Measurements from ENCODE around the gene ASB2. TPM values are rescaled to one million over a fixed set of nuclear protein-coding genes. Genes with fewer than 3 reads are reported as not detected.

The ASB2 gene
- total RNA-seq, 1 experiment from 2014 or later = 0.35 TPM

DNA sequence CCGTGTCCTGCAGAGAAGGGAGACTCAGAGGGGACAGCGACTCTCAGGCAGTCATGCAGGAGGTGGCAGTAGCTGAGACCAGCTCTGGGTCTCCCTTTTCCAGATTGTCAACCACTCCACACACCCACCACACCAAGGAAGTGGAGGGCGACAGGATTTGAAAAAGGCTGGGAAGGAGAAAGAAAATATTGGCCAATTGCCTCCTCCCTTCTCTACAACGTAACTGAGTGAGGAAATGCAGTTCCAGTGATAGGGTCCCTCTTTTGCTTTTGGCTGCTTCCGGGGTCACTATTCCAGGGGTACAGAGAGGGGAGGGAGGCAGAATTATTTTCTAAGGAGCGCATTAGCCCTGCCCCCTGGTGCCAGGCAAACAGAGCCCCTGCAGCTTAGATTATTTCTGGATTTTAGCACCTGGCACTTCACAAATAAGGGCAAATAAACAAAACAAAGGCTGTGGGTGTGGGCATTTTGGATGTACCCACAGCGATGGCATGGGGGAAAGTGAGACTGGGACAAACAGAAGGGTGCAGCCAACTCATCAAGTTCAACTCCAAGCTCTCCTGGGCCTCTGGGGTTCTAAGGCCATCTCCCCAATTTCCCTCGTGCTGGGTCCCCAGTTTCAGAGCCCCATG, 20.4 kb downstream of the ASB2 start:
- Histone ChIP-seq H3K4me2 (ENCODE audit: insufficient read depth, insufficient read length, low read length) (no peak overlapping the region), H3K9ac (ENCODE audit: extremely low read depth, insufficient read length, low read length) (no peak overlapping the region), H4K91ac (ENCODE audit: insufficient read length, low read depth, low read length) (no peak overlapping the region), H3K4me1 (ENCODE audit: insufficient read depth, low read length) (no peaks in the 10 kb centered on the region; the same call in 1 of the 2 replicates), H3K14ac (ENCODE audit: insufficient read depth, low read length) (no peak overlapping the region), H3K18ac (ENCODE audit: insufficient read length, low read depth, low read length) (no peak overlapping the region), H2BK5ac (ENCODE audit: insufficient read length, low read length) (no peak overlapping the region), H3K23ac (ENCODE audit: insufficient read length, low read depth, low read length) (no peak overlapping the region), H2BK15ac (ENCODE audit: low read depth, low read length) (no peak overlapping the region), H4K8ac (replicated peaks; ENCODE audit: insufficient read length, low read depth, low read length) (no peak overlapping the region), H2BK12ac (ENCODE audit: insufficient read length, low read depth, low read length) (no peak overlapping the region), H3T11ph (ENCODE audit: low read length) (no peak overlapping the region), H3K9me3 (ENCODE audit: control insufficient read depth, low read depth, low read length) (no peaks in the 10 kb centered on the region), H2BK120ac (ENCODE audit: low read depth, low read length, poor library complexity, severe bottlenecking) (no peak overlapping the region), H4K5ac (ENCODE audit: insufficient read length, low read depth, low read length) (no peak overlapping the region), H3K27ac (ENCODE audit: insufficient read length, low read depth, low read length) (no peak overlapping the region), H2BK20ac (ENCODE audit: low read depth, low read length, poor library complexity, severe bottlenecking) (no peak overlapping the region), H3K27me3 (ENCODE audit: insufficient read depth, low read length) (no peaks in the 10 kb centered on the region), H3K4ac (ENCODE audit: low read depth, low read length) (no peak overlapping the region), H3K79me1 (ENCODE audit: insufficient read depth, low read depth, low read length, poor library complexity, severe bottlenecking) (no peaks in the 10 kb centered on the region), H3K23me2 (ENCODE audit: insufficient read length, low read depth, low read length, poor library complexity, severe bottlenecking) (no peaks in the 10 kb centered on the region), H4K20me1 (ENCODE audit: control insufficient read depth, insufficient read depth, insufficient read length) (no peaks in the 10 kb centered on the region), H2AFZ (ENCODE audit: low read length) (no peak overlapping the region), H3K79me2 (ENCODE audit: insufficient read depth, low read length) (no peaks in the 10 kb centered on the region), H3K56ac (ENCODE audit: insufficient read length, low read depth, low read length) (no peak overlapping the region), H2AK5ac (ENCODE audit: insufficient read length, low read length) (no peak overlapping the region)
- no peaks in the 10 kb centered on the region; a peak in 1 of 5 replicates for H3K9me3 Mint-ChIP-seq
- DNase-seq = no peak
- no peaks in the 10 kb centered on the region; the same call in none of the 2 replicates for H3K27me3 Mint-ChIP-seq (ENCODE audit: low read depth)
- peaks cover 42 to 45% of the 10 kb centered on the region in 2 experiments for H3K4me1 Mint-ChIP-seq
- whole genome bisulfite sequencing (ENCODE audit: extremely low coverage, insufficient read length, low lambda C conversion rate) = no CpG with 5 or more reads among the region's 8 CpGs
- no peaks in the 10 kb centered on the region for H3K36me3 Mint-ChIP-seq (ENCODE audit: insufficient read depth in 1 of 3, low read depth in 3 of 3)
- TF ChIP-seq, protein P1, sequence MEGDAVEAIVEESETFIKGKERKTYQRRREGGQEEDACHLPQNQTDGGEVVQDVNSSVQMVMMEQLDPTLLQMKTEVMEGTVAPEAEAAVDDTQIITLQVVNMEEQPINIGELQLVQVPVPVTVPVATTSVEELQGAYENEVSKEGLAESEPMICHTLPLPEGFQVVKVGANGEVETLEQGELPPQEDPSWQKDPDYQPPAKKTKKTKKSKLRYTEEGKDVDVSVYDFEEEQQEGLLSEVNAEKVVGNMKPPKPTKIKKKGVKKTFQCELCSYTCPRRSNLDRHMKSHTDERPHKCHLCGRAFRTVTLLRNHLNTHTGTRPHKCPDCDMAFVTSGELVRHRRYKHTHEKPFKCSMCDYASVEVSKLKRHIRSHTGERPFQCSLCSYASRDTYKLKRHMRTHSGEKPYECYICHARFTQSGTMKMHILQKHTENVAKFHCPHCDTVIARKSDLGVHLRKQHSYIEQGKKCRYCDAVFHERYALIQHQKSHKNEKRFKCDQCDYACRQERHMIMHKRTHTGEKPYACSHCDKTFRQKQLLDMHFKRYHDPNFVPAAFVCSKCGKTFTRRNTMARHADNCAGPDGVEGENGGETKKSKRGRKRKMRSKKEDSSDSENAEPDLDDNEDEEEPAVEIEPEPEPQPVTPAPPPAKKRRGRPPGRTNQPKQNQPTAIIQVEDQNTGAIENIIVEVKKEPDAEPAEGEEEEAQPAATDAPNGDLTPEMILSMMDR (conservative IDR thresholded peaks at IDR 0.05) = no peak
- no peak overlapping the region for H3K27ac Mint-ChIP-seq
- no peak overlapping the region for H3K4me3 Mint-ChIP-seq
